GM19193 (cell line): Measurements from ENCODE around the gene UVSSA.

Source experiments
- POLR2A ChIP-seq: IDR thresholded peaks from 4 replicates; pipeline ENCODE4 v1.6.1; 2011; ENCODE audit not compliant: insufficient read depth, insufficient read length; ENCODE audit errors: extremely low read depth

Gene UVSSA

DNA sequence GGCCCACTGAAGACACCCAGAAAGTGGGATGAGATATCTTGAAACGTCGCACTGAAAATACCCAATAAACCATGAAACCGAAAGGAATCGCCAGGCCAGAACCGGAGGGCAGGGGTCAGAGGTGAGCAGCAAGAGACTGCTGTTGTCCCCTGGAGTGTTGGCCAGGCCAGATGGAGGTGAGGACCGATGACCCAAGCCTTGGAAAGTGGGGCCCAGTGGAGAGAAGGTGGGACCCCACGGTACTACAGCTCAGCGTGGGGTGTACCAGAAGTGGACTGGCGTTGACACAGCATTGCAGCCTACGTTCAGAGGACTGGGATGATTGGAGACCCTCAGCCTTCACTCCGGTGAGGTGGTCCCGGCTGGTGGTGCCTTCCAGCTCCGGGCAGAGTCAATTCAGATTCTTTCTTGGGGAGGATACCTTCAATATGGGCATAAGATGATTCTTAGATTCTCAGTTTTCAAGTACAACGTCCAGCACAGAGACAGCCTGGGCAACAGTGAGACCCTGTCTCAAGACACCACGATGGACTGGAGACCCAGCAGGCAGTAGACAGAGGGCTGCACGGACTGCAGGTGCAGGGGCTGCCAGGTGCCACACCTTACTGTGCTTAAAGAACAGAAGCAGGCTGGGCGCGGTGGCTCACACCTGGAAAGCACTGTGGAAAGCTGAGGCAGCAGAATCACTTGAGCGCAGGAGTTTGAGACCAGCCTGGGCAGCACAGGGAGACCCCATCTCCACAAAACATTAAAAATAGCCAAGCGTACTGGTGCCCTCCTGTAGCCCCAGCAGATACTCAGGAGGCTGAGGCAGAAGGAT is 34.0 kb upstream of the UVSSA start:
- TF ChIP-seq POLR2A = no peak

DNA sequence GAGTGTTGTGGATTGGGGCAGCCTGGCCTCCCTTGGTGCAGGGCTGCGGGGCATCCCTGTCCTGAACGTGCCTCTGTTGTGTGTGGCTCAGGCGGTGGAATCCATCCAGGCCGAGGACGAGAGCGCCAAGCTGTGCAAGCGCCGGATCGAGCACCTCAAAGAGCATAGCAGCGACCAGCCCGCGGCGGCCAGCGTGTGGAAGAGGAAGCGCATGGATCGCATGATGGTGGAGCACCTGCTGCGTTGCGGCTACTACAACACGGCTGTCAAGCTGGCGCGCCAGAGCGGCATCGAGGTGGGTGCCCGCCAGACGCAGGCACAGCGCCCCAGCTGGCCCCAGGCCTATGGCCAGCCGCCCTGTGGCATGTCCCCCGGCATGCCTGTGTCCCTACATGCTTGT is 31.7 kb upstream of the UVSSA start:
- no peak for TF ChIP-seq POLR2A

DNA sequence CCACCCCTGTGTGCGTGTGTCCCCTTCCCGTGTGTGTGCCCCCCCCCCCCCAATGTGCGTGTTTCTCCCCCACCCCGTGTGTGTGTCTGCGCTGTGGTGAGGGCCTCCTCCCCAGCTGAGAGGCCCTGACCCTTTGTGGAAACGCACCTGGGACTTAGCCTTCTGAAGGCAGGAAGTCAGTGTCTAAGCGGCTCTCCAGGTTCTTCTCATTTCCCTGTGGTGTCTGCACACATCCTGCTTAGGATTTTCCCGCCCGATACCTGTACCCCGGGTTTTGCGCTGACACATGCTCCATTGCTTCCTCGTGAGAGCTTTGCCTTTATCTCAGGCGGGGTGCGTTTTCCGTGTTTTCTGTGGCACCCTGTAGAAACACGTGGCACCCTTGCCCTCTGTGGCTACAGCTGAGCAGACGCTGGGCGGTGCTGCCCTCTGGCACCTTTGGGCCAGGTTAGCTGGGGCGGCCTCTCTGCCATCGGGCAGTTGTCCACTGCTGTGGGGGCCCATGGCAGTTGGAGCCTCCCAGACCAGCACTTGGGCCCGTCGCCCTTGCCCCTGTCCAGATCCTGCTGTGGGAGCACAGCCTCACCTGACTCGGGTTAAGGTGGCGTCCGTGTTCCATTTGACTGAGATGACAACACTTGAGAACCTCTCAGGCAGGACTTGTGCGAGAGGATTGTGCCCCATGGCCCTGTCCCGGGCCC is 31.0 kb upstream of the UVSSA start:
- no peak for TF ChIP-seq POLR2A

DNA sequence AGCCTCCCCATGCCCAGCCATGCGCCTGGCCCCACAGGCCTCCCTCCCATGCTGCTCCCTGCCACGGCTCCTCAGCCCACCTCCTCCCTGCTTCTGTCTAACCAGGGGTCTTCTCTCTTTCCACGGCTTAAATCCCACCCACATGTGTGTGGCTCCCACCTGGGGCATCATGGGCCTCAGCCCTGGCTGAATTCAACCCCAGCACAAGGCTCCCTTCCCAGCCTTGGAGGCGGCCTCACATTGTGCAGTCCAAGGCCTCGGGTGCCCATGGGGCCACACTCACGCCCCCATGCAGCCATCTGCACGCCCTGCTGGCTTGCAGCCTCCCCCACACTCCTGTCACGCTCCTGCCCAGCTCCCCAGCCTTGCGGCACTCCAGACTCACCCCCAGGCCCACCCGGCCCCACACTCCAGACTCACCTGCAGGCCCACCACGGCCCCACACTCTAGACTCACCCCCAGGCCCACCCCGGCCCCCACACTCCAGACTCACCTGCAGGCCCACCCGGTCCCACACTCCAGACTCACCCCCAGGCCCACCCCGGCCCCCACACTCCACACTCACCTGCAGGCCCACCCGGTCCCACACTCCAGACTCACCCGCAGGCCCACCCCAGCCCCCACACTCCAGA is 30.4 kb upstream of the UVSSA start:
- no peak for TF ChIP-seq POLR2A

DNA sequence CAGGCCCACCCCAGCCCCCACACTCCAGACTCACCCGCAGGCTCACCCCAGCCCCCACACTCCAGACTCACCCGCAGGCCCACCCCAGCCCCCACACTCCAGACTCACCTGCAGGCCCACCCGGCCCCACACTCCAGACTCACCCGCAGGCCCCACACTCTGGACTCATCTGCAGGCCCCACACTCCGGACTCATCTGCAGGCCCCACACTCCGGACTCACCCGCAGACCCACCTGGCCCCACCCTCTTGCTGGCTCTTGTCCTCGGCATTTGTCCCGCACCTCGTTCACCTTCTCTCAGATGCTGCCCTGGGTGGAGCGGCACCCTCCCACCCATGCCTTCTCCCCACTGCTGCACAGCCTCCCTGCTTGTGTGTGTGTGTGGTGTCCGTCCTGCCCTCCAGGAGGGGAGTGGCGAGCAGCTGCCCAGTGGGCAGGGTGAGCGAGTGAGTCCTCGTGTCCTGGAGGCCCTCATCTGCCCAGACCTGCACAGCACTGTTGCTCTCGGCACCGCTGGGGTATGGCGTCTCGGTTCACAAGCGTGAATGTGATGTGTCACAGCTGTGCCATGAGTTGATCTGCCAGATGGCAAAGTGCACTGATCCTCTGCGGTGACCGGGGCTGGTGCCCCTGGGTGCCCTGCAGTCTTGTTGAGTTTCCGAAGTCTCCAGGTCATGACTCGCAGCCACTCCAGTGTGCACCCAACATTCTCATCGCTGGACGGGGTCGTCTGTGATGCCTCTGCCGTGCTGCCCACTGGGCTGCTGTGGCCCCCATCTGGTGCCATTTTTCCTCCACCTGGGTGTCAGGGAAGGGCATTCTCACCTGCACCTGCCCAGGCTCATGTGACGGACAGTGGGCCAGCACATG is 29.6 kb upstream of the UVSSA start:
- TF ChIP-seq POLR2A = no peak

DNA sequence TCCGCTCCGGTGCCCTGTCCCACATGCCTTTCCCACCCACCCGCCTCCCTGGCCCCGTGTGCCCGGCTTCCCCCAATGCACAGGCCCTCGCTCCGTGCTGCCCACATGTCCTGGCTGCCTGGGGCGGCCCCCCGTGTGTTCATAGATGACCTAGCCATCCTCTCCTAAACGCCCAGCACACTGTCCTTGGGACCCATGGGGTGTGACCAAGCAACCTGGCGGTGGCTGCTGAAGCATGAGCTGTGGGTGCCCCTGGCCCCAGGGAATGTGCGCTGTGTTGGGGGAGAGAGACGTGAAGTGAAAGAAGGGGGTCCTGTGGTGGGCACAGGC is 29.0 kb upstream of the UVSSA start:
- TF ChIP-seq POLR2A = no peak

DNA sequence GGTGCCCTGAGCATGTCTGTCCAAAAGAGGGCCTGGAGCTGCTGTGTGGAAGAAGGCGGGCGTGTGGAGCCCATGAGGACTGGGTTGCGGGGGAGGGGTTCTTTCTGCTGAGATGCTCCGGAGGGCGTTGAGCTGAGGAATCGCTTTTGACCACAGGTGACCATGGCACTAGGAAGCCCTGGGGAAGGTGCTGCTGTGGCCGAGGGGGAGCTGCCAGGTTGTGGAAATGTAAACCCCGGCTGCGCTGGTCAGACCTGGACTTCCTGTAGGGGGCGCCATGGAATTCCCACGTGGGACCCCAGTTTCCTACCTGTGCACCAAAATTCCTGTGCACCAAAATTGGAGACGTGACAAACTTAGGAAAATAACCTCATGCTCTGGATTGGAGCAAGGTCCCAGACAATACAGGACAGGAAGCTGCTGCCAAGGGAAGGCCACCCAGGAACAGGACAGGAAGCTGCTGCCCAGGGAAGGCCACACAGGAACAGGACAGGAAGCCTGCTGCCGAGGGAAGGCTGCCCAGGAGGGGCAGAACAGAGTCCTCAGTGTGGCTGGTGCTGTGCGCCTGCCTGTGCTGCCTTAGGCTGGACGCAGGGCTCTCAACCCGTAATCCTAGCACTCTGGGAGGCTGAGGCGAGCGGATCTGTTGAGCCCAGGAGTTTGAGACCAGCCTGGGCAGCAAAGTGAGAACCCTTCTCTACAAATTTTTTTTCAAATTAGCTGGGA is 28.4 kb upstream of the UVSSA start:
- TF ChIP-seq POLR2A = no peak

DNA sequence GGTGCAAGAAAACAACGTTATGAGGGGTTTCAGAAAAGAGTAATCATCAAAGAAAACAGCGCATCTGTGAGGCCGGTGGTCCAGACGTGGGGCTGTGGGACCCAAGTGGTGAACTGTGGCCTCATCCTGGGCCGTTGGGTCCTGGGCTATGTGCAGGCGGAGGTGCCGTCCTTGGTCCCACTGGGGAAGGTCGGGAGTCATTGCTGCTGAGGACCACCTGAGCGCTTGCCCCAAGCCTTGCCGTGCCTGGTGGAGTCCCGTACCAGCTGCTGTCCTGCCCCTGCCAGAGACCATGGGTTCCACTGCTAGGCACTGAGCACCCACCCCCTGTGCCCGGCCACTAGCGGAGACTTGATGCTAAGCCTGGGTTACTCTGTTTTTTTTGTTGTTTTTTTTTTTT is 25.5 kb upstream of the UVSSA start:
- TF ChIP-seq POLR2A = no peak

DNA sequence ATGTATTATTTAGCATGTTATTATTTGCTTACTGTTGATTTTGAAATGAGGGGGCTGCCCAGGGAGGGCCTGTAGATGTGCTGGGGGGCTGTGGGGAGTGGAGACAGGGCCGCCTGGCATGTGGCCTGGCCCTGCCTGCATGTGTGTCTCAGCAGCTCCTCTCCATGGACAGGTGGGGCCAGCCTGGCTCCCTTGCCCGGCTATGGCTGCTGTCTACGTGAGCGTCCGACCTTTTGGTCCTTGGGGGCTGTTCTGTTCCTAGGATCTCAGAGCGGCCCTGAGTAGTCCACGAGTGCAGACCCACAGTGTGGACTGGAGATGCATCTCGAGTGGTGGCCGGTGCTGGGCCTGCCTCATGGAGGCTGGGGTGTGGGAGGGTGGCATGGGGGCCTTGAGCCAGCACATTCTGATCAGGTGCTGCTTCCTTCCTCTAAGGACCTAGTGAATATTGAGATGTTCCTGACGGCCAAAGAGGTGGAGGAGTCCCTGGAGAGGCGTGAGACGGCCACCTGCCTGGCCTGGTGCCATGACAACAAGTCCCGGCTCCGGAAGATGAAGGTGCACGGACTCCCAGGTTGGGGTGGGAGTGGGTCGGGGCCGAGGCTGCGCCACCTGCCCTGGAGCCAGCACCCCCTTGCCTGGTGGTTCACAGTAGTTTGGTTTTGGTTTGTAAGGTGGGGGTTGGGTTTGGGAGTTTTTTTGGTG is 24.9 kb upstream of the UVSSA start:
- no peak for TF ChIP-seq POLR2A

DNA sequence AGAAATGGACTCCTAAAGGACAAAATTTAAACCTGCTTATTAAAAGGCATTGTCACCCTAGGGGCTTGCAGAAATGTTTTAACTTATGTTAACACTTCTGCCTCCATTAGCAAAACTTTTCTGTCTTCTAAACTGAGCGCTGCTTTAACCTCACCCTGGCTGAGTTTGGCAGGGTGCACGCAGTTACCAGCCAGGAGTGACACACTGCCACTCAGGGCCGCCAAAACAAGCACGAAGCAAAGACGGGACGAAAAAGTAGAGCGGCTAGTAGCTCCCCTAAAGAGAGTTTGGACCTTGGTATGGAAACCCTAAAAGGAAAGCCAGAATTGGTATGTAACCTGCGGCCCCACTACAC is 23.8 kb upstream of the UVSSA start:
- TF ChIP-seq POLR2A = no peak

DNA sequence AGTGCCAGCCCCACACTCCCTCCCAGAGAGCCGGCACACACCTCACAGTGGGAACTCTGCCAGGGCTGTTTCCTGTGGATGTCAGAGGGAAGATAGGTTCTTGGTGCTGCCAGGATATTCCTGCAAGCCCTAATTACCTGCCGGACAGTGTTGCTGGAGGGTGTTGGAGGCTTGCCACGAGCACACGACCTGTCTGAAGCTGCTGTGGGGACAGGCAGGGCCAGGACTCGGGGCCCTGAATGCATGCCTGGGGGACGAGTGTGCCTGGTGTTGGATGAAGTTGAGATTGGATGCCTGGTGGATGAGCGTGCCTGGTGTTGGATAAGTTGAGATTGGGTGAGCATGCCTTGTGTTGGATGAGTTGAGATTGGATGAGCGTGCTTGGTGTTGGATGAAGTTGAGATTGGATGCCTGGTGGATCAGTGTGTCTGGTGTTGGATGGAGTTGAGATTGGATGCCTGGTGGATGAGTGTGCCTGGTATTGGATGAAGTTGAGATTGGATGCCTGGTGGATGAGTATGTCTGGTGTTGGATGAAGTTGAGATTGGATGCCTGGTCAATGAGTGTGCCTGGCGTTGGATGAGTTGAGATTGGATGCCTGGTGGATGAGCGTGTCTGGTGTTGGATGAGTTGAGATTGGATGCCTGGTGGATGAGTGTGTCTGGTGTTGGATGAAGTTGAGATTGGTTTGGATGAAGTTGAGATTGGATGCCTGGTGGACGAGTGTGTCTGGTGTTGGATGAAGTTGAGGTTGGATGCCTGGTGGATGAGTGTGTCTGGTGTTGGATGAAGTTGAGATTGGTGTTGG is 23.2 kb upstream of the UVSSA start:
- TF ChIP-seq POLR2A = no peak

DNA sequence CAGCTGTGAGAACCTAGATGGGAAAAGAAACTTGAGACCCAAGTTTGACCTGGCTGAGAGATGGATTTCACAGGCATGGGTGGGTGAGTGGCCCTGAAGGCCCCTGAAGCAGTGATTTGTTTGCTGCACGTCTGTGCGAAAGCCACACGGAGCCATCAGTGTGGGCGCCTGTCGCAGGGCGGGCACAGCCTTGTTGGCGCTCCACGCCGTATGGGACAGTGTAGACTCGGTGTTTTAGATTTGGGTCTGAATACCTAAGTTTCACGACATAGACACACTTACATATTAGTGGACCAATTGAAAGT is 21.9 kb upstream of the UVSSA start:
- TF ChIP-seq POLR2A = no peak
